Keratinocyte (primary cell): Measurements from ENCODE around the gene POLK.

Experiments
- CTCF ChIP-seq, 3 experiments: IDR thresholded peaks in 1 of 3; conservative IDR thresholded peaks in 1 of 3; optimal IDR thresholded peaks in 1 of 3; 2 replicates in 2 of 3; 3 replicates in 1 of 3; pipeline versions ENCODE3 to v1.5.1; 2011; ENCODE audit warnings: low read length in 3 of 3, mild to moderate bottlenecking in 3 of 3, moderate library complexity in 2 of 3, control low read depth in 1 of 3, inconsistent platforms in 1 of 3; ENCODE audit not compliant: insufficient read depth in 2 of 3; ENCODE audit errors: extremely low read depth in 1 of 3
- EZH2 ChIP-seq: IDR thresholded peaks from one replicate; pipeline ENCODE4 v1.6.1; 2012; ENCODE audit warnings: inconsistent platforms, mild to moderate bottlenecking, low read length, moderate library complexity

GRCh38 chr5:75529185-75529584, 17.5 kb downstream of the POLK start:
- TF ChIP-seq CTCF (optimal IDR thresholded peaks at IDR 0.05 in 1 of 3, IDR thresholded peaks at IDR 0.05 in 1 of 3, conservative IDR thresholded peaks at IDR 0.05 in 1 of 3; ENCODE audit: extremely low read depth in 1 of 3, insufficient read depth in 2 of 3, low read length in 3 of 3), result no peak
- TF ChIP-seq EZH2, result no peak
